ENCODE measurements around the gene NLRP7. TPM values are rescaled to one million over a fixed set of nuclear protein-coding genes. Genes with fewer than 3 reads are reported as not detected.

Gene NLRP7
- total and polyA plus RNA-seq, 2 of the 13 experiments (the other 11 are each of a cell fraction or from before 2014, with no cell fraction given) = not detected

- H3K79me2 ChIP-seq (ENCODE audit: insufficient read depth, low read length) = no peaks in the 10 kb centered on the region
- H2AFZ ChIP-seq (ENCODE audit: low read length) = no peak overlapping the region
- no peaks in the 10 kb centered on the region for H3K4me1 ChIP-seq (ENCODE audit: insufficient read depth, low read length)
- no peaks in the 10 kb centered on the region for H3K36me3 ChIP-seq (replicated peaks in 1 of 2; ENCODE audit: control insufficient read depth in 1 of 2, insufficient read depth in 2 of 2, low read length in 2 of 2)
- FAIRE-seq = no peak
- WGBS (ENCODE audit: low lambda C conversion rate) = 33% methylated on average over 2 of the region's 2 CpGs
- ChIA-PET POLR2A (no interaction called here), CTCF (ENCODE audit: low intra/inter-chr PET ratio, low total read pairs) (no interaction called here)
- no peak for DNase-seq (ENCODE audit: low spot score)
- ATAC-seq = no peak
- H3K27me3 ChIP-seq (ENCODE audit: control insufficient read depth in 1 of 2, insufficient read depth in 2 of 2, low read length in 2 of 2) = no peaks in the 10 kb centered on the region
- H3K4me2 ChIP-seq (ENCODE audit: low read depth, low read length) = no peak overlapping the region
- no peak overlapping the region for H3K27ac ChIP-seq (ENCODE audit: extremely low read length, insufficient read depth, low read length)
- intact Hi-C loops (cut with micrococcal nuclease; ENCODE audit: unreplicated experiment) (no loop called here), in situ Hi-C loops (cut with HindIII; ENCODE audit: extremely low pct_ligation_motif_present, low pct_unique_long_range_greater_than_20kb) (no loop called here)
- no peak overlapping the region for H3K4me3 ChIP-seq (replicated peaks in 1 of 3; ENCODE audit: insufficient read depth in 1 of 3, low read depth in 2 of 3, low read length in 3 of 3)
- no peaks in the 10 kb centered on the region for H3K9me3 ChIP-seq (ENCODE audit: low read length)
- no peak overlapping the region for H3K9ac ChIP-seq (ENCODE audit: insufficient read depth, low read depth, low read length)
- no peaks in the 10 kb centered on the region for H4K20me1 ChIP-seq (ENCODE audit: insufficient read depth, low read length)
- TF ChIP-seq NFATC3 (CRISPR knock-in tag; IDR thresholded peaks at IDR 0.05) = no peak
- no peak for TF ChIP-seq MTA3 (CRISPR knock-in tag; IDR thresholded peaks at IDR 0.05)
- TF ChIP-seq CHD2 (IDR thresholded peaks at IDR 0.05; ENCODE audit: low read depth, low read length) = no peak
- no TSS peak for BruUV-seq (replicated peaks)
Measured at GRCh38 chr19:54875506-54875905, 71.8 kb downstream of the NLRP7 start.

- Histone ChIP-seq H3K79me2 (ENCODE audit: insufficient read depth, low read length) (no peaks in the 10 kb centered on the region), H2AFZ (ENCODE audit: low read length) (no peak within 1 kb of the TSS), H3K36me3 (replicated peaks in 1 of 2; ENCODE audit: control insufficient read depth in 1 of 2, insufficient read depth in 2 of 2, low read length in 2 of 2) (no peaks in the 10 kb centered on the region), H3K27ac (ENCODE audit: extremely low read length, insufficient read depth, low read length) (no peak within 1 kb of the TSS), H3K9ac (ENCODE audit: insufficient read depth, low read depth, low read length) (no peak within 1 kb of the TSS), H3K27me3 (ENCODE audit: control insufficient read depth in 1 of 2, insufficient read depth in 2 of 2, low read length in 2 of 2) (no peaks in the 10 kb centered on the region), H3K9me3 (ENCODE audit: low read length) (no peaks in the 10 kb centered on the region), H3K4me1 (ENCODE audit: insufficient read depth, low read length) (no peaks in the 10 kb centered on the region), H3K4me3 (replicated peaks in 1 of 3; ENCODE audit: insufficient read depth in 1 of 3, low read depth in 2 of 3, low read length in 3 of 3) (no peak within 1 kb of the TSS), H3K4me2 (ENCODE audit: low read depth, low read length) (no peak within 1 kb of the TSS), H4K20me1 (ENCODE audit: insufficient read depth, low read length) (no peaks in the 10 kb centered on the region)
- WGBS (ENCODE audit: low lambda C conversion rate) = 12% methylated on average over 8 of the region's 8 CpGs
- ATAC-seq (no peak), DNase-seq (ENCODE audit: low spot score) (no peak), FAIRE-seq (no peak)
- no peak for TF ChIP-seq HDAC6 (IDR thresholded peaks at IDR 0.05; ENCODE audit: low read depth, low read length)
- TF ChIP-seq TGIF2 (CRISPR knock-in tag; IDR thresholded peaks at IDR 0.05) = no peak
- TF ChIP-seq PCBP1 (IDR thresholded peaks at IDR 0.05; ENCODE audit: borderline replicate concordance, low read depth, low read length) = no peak
- TF ChIP-seq PCBP2 (optimal IDR thresholded peaks at IDR 0.05; ENCODE audit: low read depth, low read length, poor library complexity, severe bottlenecking) = no peak
- no peak for TF ChIP-seq FOSL2 (CRISPR knock-in tag; IDR thresholded peaks at IDR 0.05)
- ChIA-PET POLR2A (no interaction called here), CTCF (ENCODE audit: low intra/inter-chr PET ratio, low total read pairs) (no interaction called here)
- in situ Hi-C loops (cut with HindIII; ENCODE audit: extremely low pct_ligation_motif_present, low pct_unique_long_range_greater_than_20kb) (no loop called here), intact Hi-C loops (cut with micrococcal nuclease; ENCODE audit: unreplicated experiment) (no loop called here)
- no TSS peak for BruUV-seq (replicated peaks)
Measured at GRCh38 chr19:54873990-54874389, 73.3 kb downstream of the NLRP7 start, which contains the start of gene FCAR. FCAR (plus strand) TSS chr19:54874235; CDS start chr19:54874290, 55 bp downstream.

Small RNA genes lying within 50 kb of the gene (small RNA-seq; reads per million reads assigned to genes)
- 0 reads per million in 3 experiments for gene AC011476.8 (ENCODE audit: insufficient read depth in 2 of 3, insufficient read length in 3 of 3, low read depth in 2 of 3, low replicate concordance in 1 of 3)

Other genes with a start within 250 kb of the NLRP7 start
- not detected in 2 replicates for gene KIR3DL3, start 223.1 kb downstream of the NLRP7 start, total RNA-seq (2016; rRNA removed; fragmentation: Illumina TruSeq; extraction: Trizol)
- not detected in 2 replicates for gene KIR3DL3, start 223.1 kb downstream of the NLRP7 start, polyA plus RNA-seq (2011; rRNA removed)
- not detected in 2 replicates for gene KIR2DL3, start 209.0 kb downstream of the NLRP7 start, total RNA-seq (2016; rRNA removed; fragmentation: Illumina TruSeq; extraction: Trizol)
- gene KIR2DL3, start 209.0 kb downstream of the NLRP7 start, polyA plus RNA-seq (2011; rRNA removed) = not detected in 2 replicates
- not detected in 2 replicates for gene KIR2DL1, start 177.7 kb downstream of the NLRP7 start, total RNA-seq (2016; rRNA removed; fragmentation: Illumina TruSeq; extraction: Trizol)
- not detected in 2 replicates for gene KIR2DL1, start 177.7 kb downstream of the NLRP7 start, polyA plus RNA-seq (2011; rRNA removed)
- not detected in 2 replicates for gene KIR2DL4, start 143.9 kb downstream of the NLRP7 start, total RNA-seq (2016; rRNA removed; fragmentation: Illumina TruSeq; extraction: Trizol)
- gene KIR2DL4, start 143.9 kb downstream of the NLRP7 start, polyA plus RNA-seq (2011; rRNA removed) = not detected in 2 replicates
- gene KIR3DL1, start 131.1 kb downstream of the NLRP7 start, total RNA-seq (2016; rRNA removed; fragmentation: Illumina TruSeq; extraction: Trizol) = not detected in 2 replicates
- not detected in 2 replicates for gene KIR3DL1, start 131.1 kb downstream of the NLRP7 start, polyA plus RNA-seq (2011; rRNA removed)
- gene KIR2DS4, start 114.9 kb downstream of the NLRP7 start, total RNA-seq (2016; rRNA removed; fragmentation: Illumina TruSeq; extraction: Trizol) = not detected in 2 replicates
- not detected in 2 replicates for gene KIR2DS4, start 114.9 kb downstream of the NLRP7 start, polyA plus RNA-seq (2011; rRNA removed)
- gene KIR3DL2, start 97.1 kb downstream of the NLRP7 start, total RNA-seq (2016; rRNA removed; fragmentation: Illumina TruSeq; extraction: Trizol) = not detected in 2 replicates
- not detected in 2 replicates for gene KIR3DL2, start 97.1 kb downstream of the NLRP7 start, polyA plus RNA-seq (2011; rRNA removed)
- not detected in 2 replicates for gene FCAR, start 73.3 kb downstream of the NLRP7 start, total RNA-seq (2016; rRNA removed; fragmentation: Illumina TruSeq; extraction: Trizol)
- gene FCAR, start 73.3 kb downstream of the NLRP7 start, polyA plus RNA-seq (2011; rRNA removed) = not detected in 2 replicates
- gene NCR1, start 41.4 kb downstream of the NLRP7 start, total RNA-seq (2016; rRNA removed; fragmentation: Illumina TruSeq; extraction: Trizol) = not detected in 2 replicates
- gene NCR1, start 41.4 kb downstream of the NLRP7 start, polyA plus RNA-seq (2011; rRNA removed) = not detected in 2 replicates
- gene NLRP2, start 18.8 kb upstream of the NLRP7 start, total RNA-seq (2016; rRNA removed; fragmentation: Illumina TruSeq; extraction: Trizol) = not detected in 2 replicates
- gene NLRP2, start 18.8 kb upstream of the NLRP7 start, polyA plus RNA-seq (2011; rRNA removed) = not detected in 2 replicates
- not detected in 2 replicates for gene GP6, start 90.7 kb upstream of the NLRP7 start, total RNA-seq (2016; rRNA removed; fragmentation: Illumina TruSeq; extraction: Trizol)
- 0.05 and 0.08 TPM in 2 replicates for gene GP6, start 90.7 kb upstream of the NLRP7 start, polyA plus RNA-seq (2011; rRNA removed)
- 19.1 and 21.5 TPM in 2 replicates for gene RDH13, start 115.6 kb upstream of the NLRP7 start, total RNA-seq (2016; rRNA removed; fragmentation: Illumina TruSeq; extraction: Trizol)
- gene RDH13, start 115.6 kb upstream of the NLRP7 start, polyA plus RNA-seq (2011; rRNA removed) = 13.4 and 16.6 TPM in 2 replicates
- gene EPS8L1, start 128.3 kb upstream of the NLRP7 start, total RNA-seq (2016; rRNA removed; fragmentation: Illumina TruSeq; extraction: Trizol) = 2.3 and 3.0 TPM in 2 replicates
- gene EPS8L1, start 128.3 kb upstream of the NLRP7 start, polyA plus RNA-seq (2011; rRNA removed) = 6.3 and 6.6 TPM in 2 replicates
- gene PPP1R12C, start 170.1 kb upstream of the NLRP7 start, total RNA-seq (2016; rRNA removed; fragmentation: Illumina TruSeq; extraction: Trizol) = 13.0 and 29.7 TPM in 2 replicates
- gene PPP1R12C, start 170.1 kb upstream of the NLRP7 start, polyA plus RNA-seq (2011; rRNA removed) = 30.3 and 40.4 TPM in 2 replicates
- 1.3 and 1.4 TPM in 2 replicates for gene TNNT1, start 201.7 kb upstream of the NLRP7 start, total RNA-seq (2016; rRNA removed; fragmentation: Illumina TruSeq; extraction: Trizol)
- 1.3 and 2.4 TPM in 2 replicates for gene TNNT1, start 201.7 kb upstream of the NLRP7 start, polyA plus RNA-seq (2011; rRNA removed)
- gene TNNI3, start 210.2 kb upstream of the NLRP7 start, total RNA-seq (2016; rRNA removed; fragmentation: Illumina TruSeq; extraction: Trizol) = 3.5 and 3.7 TPM in 2 replicates
- 3.7 TPM in 2 replicates for gene TNNI3, start 210.2 kb upstream of the NLRP7 start, polyA plus RNA-seq (2011; rRNA removed)
- 0.40 and 0.41 TPM in 2 replicates for gene DNAAF3, start 219.1 kb upstream of the NLRP7 start, total RNA-seq (2016; rRNA removed; fragmentation: Illumina TruSeq; extraction: Trizol)
- gene DNAAF3, start 219.1 kb upstream of the NLRP7 start, polyA plus RNA-seq (2011; rRNA removed) = 0.30 and 0.33 TPM in 2 replicates
- gene SYT5, start 232.8 kb upstream of the NLRP7 start, total RNA-seq (2016; rRNA removed; fragmentation: Illumina TruSeq; extraction: Trizol) = not detected in 2 replicates
- gene SYT5, start 232.8 kb upstream of the NLRP7 start, polyA plus RNA-seq (2011; rRNA removed) = 0.04 TPM in 1 of 2 replicates, not detected in the other